ENCODE data around the gene NCOR2.

The NCOR2 gene

DNA sequence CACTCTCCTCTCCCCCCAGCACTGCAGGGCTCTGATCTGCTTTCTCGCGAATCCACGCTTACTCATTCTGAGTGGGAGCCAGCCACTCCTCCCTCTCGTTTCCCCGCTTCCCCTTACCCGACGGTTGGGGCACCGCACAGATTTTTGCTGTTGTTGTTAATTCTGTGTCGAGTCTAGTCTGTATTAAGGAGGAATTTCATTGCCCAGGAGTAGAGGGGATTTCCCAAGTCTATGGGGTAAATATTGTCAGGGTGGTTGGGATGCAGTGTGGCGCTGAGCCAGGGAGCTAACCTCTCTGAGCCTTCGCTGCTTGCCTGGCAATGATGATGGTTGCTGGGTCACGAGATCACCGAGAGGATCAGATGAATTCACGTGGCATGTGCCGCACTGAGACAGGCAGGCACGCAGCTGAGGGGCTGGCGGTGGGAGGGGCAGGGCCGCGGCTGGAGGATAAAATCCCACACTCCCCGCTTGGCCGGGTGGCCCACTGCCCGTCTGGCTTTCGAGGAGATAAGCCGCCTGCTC lies 18.5 kb downstream of the NCOR2 start:
- Histone ChIP-seq H3K27ac (ENCODE audit: low read length) (peak overlapping the region; percentile 69), H3K36me3 (ENCODE audit: control insufficient read depth in 2 of 2, insufficient read depth in 2 of 2, low read length in 2 of 2) (no peaks in the 10 kb centered on the region), H3K27me3 (ENCODE audit: control insufficient read depth in 1 of 2, insufficient read depth in 2 of 2, low read length in 2 of 2) (no peaks in the 10 kb centered on the region), H3K4me3 (ENCODE audit: low read length in 2 of 2) (peak overlapping the region in 1 of 2 donors; percentile 55), H3K9ac (ENCODE audit: low read length in 2 of 2) (no peak overlapping the region), H3K4me1 (ENCODE audit: control insufficient read depth, insufficient read depth, low read length) (peaks cover 81% of the 10 kb centered on the region), H3K9me3 (ENCODE audit: control insufficient read depth in 2 of 2, low read length in 2 of 2) (no peaks in the 10 kb centered on the region)

GRCh38 chr12:124547626-124548025 lies 19.8 kb downstream of the NCOR2 start:
- Histone ChIP-seq H3K36me3 (ENCODE audit: control insufficient read depth in 2 of 2, insufficient read depth in 2 of 2, low read length in 2 of 2) (no peaks in the 10 kb centered on the region), H3K4me1 (ENCODE audit: control insufficient read depth, insufficient read depth, low read length) (peaks cover 86% of the 10 kb centered on the region), H3K9me3 (ENCODE audit: control insufficient read depth in 2 of 2, low read length in 2 of 2) (no peaks in the 10 kb centered on the region), H3K4me3 (ENCODE audit: low read length in 2 of 2) (no peak overlapping the region), H3K27ac (ENCODE audit: low read length) (no peak overlapping the region), H3K9ac (ENCODE audit: low read length in 2 of 2) (no peak overlapping the region), H3K27me3 (ENCODE audit: control insufficient read depth in 1 of 2, insufficient read depth in 2 of 2, low read length in 2 of 2) (no peaks in the 10 kb centered on the region)

- Histone ChIP-seq H3K4me3 (ENCODE audit: low read length in 2 of 2) (no peak overlapping the region), H3K36me3 (ENCODE audit: control insufficient read depth in 2 of 2, insufficient read depth in 2 of 2, low read length in 2 of 2) (no peaks in the 10 kb centered on the region), H3K27ac (ENCODE audit: low read length) (no peak overlapping the region), H3K9me3 (ENCODE audit: control insufficient read depth in 2 of 2, low read length in 2 of 2) (no peaks in the 10 kb centered on the region), H3K27me3 (ENCODE audit: control insufficient read depth in 1 of 2, insufficient read depth in 2 of 2, low read length in 2 of 2) (no peaks in the 10 kb centered on the region), H3K9ac (ENCODE audit: low read length in 2 of 2) (no peak overlapping the region), H3K4me1 (ENCODE audit: control insufficient read depth, insufficient read depth, low read length) (peaks cover 77% of the 10 kb centered on the region)
These were observed 21.6 kb downstream of the NCOR2 start for GRCh38 chr12:124545508-124546418.

DNA sequence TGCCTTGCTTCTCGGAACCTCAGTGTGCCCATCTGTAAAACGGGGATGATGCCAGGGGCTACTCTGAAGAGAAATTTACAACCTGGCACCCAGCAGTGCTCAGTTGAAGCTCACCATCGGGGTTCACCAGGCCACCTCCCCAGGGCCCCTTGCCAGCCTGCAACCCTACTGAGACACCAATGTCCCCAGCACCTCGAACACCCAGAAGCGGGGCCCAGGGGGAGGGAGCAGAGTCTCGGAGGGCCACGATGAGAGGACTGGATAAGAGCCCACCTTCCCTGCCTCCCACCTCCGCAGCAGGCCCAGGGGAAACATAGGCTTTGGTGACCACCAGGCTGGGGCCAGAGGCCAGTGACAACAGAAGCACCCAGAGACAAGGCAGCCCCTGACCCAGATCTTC lies 22.4 kb downstream of the NCOR2 start:
- Histone ChIP-seq H3K27ac (ENCODE audit: low read length) (no peak overlapping the region), H3K4me3 (ENCODE audit: low read length in 2 of 2) (no peak overlapping the region), H3K4me1 (ENCODE audit: control insufficient read depth, insufficient read depth, low read length) (peaks cover 72% of the 10 kb centered on the region), H3K36me3 (ENCODE audit: control insufficient read depth in 2 of 2, insufficient read depth in 2 of 2, low read length in 2 of 2) (no peaks in the 10 kb centered on the region), H3K9ac (ENCODE audit: low read length in 2 of 2) (peak overlapping the region; percentile 5 to 26), H3K9me3 (ENCODE audit: control insufficient read depth in 2 of 2, low read length in 2 of 2) (no peaks in the 10 kb centered on the region), H3K27me3 (ENCODE audit: control insufficient read depth in 1 of 2, insufficient read depth in 2 of 2, low read length in 2 of 2) (no peaks in the 10 kb centered on the region)

DNA sequence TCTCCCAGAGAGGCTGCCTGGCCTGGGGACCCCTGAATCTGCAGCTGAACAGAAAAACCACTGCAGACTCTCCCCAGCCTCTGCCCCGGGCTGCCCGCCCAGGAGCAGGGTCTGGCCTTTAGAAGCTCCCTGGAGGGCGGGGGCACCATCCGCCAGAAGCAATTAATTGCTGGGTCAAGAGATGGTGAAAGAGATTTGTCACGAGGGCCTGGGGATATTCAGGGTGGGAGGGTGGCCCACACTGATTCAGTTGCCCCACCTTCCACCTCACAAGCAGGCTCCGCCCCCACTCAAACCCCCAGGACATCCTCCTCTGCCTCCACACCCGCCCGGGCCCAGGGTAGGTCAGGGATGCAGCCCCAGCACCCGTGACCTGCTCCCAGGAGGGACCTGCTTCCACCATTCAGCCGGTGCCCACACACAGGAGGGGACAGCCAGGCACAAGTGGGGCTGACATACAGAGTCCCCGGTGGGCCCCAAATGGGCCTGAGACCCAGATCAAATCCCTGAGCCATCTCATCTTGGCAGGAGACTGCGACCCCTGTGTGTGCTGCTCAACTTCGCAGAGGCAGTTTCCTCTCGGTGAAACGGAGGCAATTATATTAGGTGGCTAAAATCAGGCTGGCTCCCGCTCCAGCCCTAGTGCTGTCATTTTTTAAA lies 23.0 kb downstream of the NCOR2 start:
- Histone ChIP-seq H3K4me3 (ENCODE audit: low read length in 2 of 2) (peak overlapping the region in 1 of 2 donors; percentile 31), H3K9me3 (ENCODE audit: control insufficient read depth in 2 of 2, low read length in 2 of 2) (no peaks in the 10 kb centered on the region), H3K27me3 (ENCODE audit: control insufficient read depth in 1 of 2, insufficient read depth in 2 of 2, low read length in 2 of 2) (no peaks in the 10 kb centered on the region), H3K9ac (ENCODE audit: low read length in 2 of 2) (peak overlapping the region; percentile 5 to 26), H3K4me1 (ENCODE audit: control insufficient read depth, insufficient read depth, low read length) (peaks cover 72% of the 10 kb centered on the region), H3K36me3 (ENCODE audit: control insufficient read depth in 2 of 2, insufficient read depth in 2 of 2, low read length in 2 of 2) (no peaks in the 10 kb centered on the region), H3K27ac (ENCODE audit: low read length) (no peak overlapping the region)

DNA sequence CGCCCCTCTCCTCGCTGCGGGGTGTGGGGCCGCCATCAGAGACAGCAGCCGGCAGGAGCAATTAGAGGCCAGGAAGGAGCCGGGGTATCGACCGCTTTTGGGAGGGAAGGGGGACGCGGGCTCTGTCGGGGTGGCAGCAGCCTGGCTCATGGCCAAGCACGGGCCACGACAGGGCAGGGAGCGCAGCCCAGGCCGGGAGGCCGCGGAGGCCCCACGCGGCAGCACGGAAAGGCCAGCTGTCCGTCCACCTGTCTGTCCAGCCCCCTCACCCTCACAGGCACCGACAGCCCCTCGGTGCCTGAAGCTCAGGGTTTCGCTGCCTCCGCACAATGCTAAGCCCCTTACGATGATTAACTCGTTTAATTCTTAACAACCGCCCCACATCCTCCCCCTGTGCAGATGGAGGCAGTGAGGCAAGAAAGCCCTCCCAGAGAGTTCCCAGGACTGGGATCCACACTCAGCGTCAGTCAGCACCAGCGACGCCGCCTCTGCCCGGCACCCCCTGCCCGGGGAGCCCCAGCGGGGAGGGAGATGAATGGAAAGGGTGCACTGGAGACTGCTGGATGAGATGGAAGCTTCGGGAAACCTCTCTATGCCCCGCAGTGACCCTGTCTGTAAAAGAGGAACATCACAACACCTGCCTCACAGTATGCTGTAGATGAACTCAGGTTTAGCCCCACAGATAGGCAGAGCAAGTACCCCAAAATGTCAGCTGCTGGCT lies 23.7 kb downstream of the NCOR2 start:
- H3K4me1 ChIP-seq (ENCODE audit: control insufficient read depth, insufficient read depth, low read length): peaks cover 72% of the 10 kb centered on the region
- no peak overlapping the region for H3K27ac ChIP-seq (ENCODE audit: low read length)
- H3K27me3 ChIP-seq (ENCODE audit: control insufficient read depth in 1 of 2, insufficient read depth in 2 of 2, low read length in 2 of 2): no peaks in the 10 kb centered on the region
- H3K4me3 ChIP-seq (ENCODE audit: low read length in 2 of 2): peak overlapping the region; percentile 31 to 47
- peak overlapping the region in 1 of 2 donors; percentile 22 for H3K9ac ChIP-seq (ENCODE audit: low read length in 2 of 2)
- no peaks in the 10 kb centered on the region for H3K36me3 ChIP-seq (ENCODE audit: control insufficient read depth in 2 of 2, insufficient read depth in 2 of 2, low read length in 2 of 2)
- no peaks in the 10 kb centered on the region for H3K9me3 ChIP-seq (ENCODE audit: control insufficient read depth in 2 of 2, low read length in 2 of 2)

GRCh38 chr12:124543052-124543589 lies 24.3 kb downstream of the NCOR2 start:
- no peaks in the 10 kb centered on the region for H3K9me3 ChIP-seq (ENCODE audit: control insufficient read depth in 2 of 2, low read length in 2 of 2)
- peaks cover 72% of the 10 kb centered on the region for H3K4me1 ChIP-seq (ENCODE audit: control insufficient read depth, insufficient read depth, low read length)
- no peaks in the 10 kb centered on the region for H3K36me3 ChIP-seq (ENCODE audit: control insufficient read depth in 2 of 2, insufficient read depth in 2 of 2, low read length in 2 of 2)
- no peak overlapping the region for H3K9ac ChIP-seq (ENCODE audit: low read length in 2 of 2)
- H3K27ac ChIP-seq (ENCODE audit: low read length): no peak overlapping the region
- H3K27me3 ChIP-seq (ENCODE audit: control insufficient read depth in 1 of 2, insufficient read depth in 2 of 2, low read length in 2 of 2): no peaks in the 10 kb centered on the region
- peak overlapping the region in 1 of 2 donors; percentile 47 for H3K4me3 ChIP-seq (ENCODE audit: low read length in 2 of 2)

GRCh38 chr12:124542021-124542949 lies 25.1 kb downstream of the NCOR2 start:
- no peaks in the 10 kb centered on the region for H3K27me3 ChIP-seq (ENCODE audit: control insufficient read depth in 1 of 2, insufficient read depth in 2 of 2, low read length in 2 of 2)
- no peak overlapping the region for H3K27ac ChIP-seq (ENCODE audit: low read length)
- H3K9ac ChIP-seq (ENCODE audit: low read length in 2 of 2): no peak overlapping the region
- H3K9me3 ChIP-seq (ENCODE audit: control insufficient read depth in 2 of 2, low read length in 2 of 2): no peaks in the 10 kb centered on the region
- peak overlapping the region; percentile 12 to 29 for H3K4me3 ChIP-seq (ENCODE audit: low read length in 2 of 2)
- peaks cover 78% of the 10 kb centered on the region for H3K4me1 ChIP-seq (ENCODE audit: control insufficient read depth, insufficient read depth, low read length)
- no peaks in the 10 kb centered on the region for H3K36me3 ChIP-seq (ENCODE audit: control insufficient read depth in 2 of 2, insufficient read depth in 2 of 2, low read length in 2 of 2)

DNA sequence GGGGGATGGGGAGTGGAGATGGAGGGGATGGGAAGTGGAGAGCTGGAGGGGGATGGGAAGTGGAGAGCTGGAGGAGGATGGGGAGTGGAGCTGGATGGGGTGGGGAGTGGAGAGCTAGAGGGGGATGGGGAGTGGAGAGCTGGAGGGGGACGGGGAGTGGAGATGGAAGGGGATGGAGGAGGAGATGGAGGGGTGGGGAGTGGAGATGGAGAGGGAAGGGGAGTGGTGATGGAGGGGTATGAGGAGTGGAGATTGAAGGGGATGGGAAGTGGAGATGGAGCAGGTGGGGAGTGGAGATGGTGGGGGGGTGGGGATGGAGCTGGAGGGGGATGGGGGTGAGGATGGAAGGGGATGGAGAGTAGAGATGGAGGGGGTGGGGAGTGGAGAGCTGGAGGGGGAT lies 26.1 kb downstream of the NCOR2 start:
- Histone ChIP-seq H3K27ac (ENCODE audit: low read length) (no peak overlapping the region), H3K9ac (ENCODE audit: low read length in 2 of 2) (no peak overlapping the region), H3K27me3 (ENCODE audit: control insufficient read depth in 1 of 2, insufficient read depth in 2 of 2, low read length in 2 of 2) (no peaks in the 10 kb centered on the region), H3K36me3 (ENCODE audit: control insufficient read depth in 2 of 2, insufficient read depth in 2 of 2, low read length in 2 of 2) (no peaks in the 10 kb centered on the region), H3K4me1 (ENCODE audit: control insufficient read depth, insufficient read depth, low read length) (peaks cover 83% of the 10 kb centered on the region), H3K4me3 (ENCODE audit: low read length in 2 of 2) (no peak overlapping the region), H3K9me3 (ENCODE audit: control insufficient read depth in 2 of 2, low read length in 2 of 2) (no peaks in the 10 kb centered on the region)
